Uterus (tissue), 2 donors: ENCODE measurements around the gene TANK.

Experiments used
- CTCF ChIP-seq, 4 experiments: fragments of 200-600 bp in 2 of 4; fragments of 450-650 bp in 2 of 4; sonication (generic) in 2 of 4; IDR thresholded peaks; one replicate each; pipeline ENCODE4 v1.5.1; 2016 to 2019; ENCODE audit warnings: antibody characterized with exemption in 4 of 4, mild to moderate bottlenecking in 2 of 4, moderate library complexity in 1 of 4
- POLR2A ChIP-seq, 2 donors: fragments of 450-650 bp; IDR thresholded peaks; one replicate each; pipeline ENCODE4 v1.6.1; 2016; ENCODE audit warnings: antibody characterized with exemption in 2 of 2, mild to moderate bottlenecking in 1 of 2, moderate library complexity in 1 of 2

DNA sequence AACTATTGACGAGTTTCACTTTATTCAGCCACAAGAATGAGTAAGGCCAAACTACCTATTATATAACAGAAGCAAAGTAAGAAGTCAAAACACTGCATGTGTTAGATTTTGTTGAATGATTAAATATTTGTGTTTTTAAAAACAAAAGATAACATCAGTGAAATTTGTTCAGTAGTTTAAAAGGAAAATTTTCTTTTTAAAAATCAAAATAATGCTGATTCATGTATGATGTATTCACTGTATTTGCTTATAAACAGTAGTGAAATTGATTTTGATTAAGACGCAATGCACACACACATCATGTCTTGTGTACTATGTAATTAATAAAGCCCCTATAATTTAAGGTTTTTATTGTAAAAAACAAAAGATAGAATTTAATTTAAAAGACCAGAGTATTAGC is 74.4 kb downstream of the TANK start:
- TF ChIP-seq CTCF (IDR thresholded peaks at IDR 0.05) (no peak), POLR2A (IDR thresholded peaks at IDR 0.05) (no peak)
